ENCODE results near the gene PYGB.

PYGB gene

DNA sequence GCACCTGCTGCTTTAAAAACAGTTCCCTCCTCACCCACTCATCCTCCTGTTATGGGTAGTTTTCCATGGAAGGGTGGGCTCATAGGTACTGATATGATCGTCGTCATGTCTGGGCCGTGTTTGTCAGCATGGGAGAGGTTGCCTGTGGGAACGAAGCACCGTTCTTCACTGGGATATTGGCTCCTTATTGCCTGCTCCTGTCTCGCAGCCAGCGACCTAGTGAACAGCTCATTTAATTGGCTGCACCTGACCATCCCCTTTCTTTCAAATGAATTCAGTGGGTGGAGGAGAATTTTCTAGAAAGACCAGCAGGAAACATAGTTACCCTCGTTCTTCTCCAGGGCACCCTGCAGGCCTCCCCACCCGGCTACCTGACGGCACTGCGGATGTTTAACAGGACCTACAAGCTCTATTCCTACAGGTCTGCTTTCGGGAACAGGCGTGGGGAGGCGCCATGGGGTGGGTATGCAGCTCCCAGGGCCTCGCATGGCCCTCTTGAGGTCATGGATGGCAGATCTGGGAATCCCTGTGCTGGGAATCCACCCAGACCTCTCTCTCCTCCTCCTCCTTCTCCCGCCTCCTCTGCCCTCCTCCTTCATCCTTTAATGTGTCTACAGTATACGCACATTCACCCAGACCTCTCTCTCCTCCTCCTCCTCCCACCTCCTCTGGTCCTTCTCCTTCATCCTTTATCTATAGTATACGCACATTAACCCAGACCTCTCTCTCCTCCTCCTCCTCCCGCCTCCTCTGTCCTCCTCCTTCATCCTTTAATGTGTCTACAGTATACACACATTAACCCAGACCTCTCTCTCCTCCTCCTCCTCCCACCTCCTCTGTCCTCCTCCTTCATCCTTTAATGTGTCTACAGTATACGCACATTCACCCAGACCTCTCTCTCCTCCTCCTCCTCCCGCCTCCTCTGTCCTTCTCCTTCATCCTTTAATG lies 30.4 kb upstream of the PYGB start:
- TF ChIP-seq, protein P1, sequence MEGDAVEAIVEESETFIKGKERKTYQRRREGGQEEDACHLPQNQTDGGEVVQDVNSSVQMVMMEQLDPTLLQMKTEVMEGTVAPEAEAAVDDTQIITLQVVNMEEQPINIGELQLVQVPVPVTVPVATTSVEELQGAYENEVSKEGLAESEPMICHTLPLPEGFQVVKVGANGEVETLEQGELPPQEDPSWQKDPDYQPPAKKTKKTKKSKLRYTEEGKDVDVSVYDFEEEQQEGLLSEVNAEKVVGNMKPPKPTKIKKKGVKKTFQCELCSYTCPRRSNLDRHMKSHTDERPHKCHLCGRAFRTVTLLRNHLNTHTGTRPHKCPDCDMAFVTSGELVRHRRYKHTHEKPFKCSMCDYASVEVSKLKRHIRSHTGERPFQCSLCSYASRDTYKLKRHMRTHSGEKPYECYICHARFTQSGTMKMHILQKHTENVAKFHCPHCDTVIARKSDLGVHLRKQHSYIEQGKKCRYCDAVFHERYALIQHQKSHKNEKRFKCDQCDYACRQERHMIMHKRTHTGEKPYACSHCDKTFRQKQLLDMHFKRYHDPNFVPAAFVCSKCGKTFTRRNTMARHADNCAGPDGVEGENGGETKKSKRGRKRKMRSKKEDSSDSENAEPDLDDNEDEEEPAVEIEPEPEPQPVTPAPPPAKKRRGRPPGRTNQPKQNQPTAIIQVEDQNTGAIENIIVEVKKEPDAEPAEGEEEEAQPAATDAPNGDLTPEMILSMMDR (conservative IDR thresholded peaks at IDR 0.05): no peak
- H3K27ac ChIP-seq: no peak overlapping the region; the same call in 1 of the 2 replicates

DNA sequence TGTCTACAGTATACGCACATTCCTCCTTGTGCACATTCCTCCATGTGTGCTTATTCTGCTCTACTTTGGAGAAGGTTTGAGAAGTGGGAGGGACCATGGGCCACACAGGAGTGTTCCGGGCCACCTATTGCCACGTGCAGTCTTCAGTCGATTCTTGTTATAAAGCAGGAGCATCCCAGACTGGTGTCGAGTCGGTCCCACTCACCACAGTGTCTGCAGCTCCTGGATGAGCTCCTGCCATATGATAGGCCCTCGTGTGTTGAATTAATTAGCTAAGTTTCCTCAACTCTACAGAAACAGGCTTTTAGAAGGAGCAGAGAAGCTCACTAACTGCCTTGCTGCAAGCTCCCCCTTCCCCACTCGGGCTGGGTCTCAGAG lies 29.8 kb upstream of the PYGB start:
- H3K27ac ChIP-seq: peak overlapping the region; percentile 74; the same call in 1 of the 2 replicates
- TF ChIP-seq, protein P1 (conservative IDR thresholded peaks at IDR 0.05): no peak

DNA sequence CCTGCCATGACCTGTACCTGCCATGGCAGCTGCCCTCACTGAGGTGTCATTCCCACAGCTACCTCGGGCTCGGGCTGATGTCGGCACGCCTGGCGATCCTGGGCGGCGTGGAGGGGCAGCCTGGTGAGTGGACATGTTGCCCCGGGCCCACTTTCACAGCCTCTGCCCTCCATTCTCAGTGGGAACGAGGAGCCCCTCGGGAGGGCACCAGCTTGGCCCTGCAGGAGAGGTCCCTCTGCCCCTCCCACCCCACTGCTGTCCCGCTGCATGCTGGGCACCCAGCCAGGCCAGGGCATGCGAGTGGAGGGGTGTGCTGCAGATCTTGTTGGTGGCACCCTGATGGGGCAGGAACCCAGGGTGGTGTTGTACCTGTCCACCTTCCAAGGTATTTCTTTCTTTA lies 29.4 kb upstream of the PYGB start:
- TF ChIP-seq, protein P1 (conservative IDR thresholded peaks at IDR 0.05): no peak
- H3K27ac ChIP-seq: peak overlapping the region; percentile 74

DNA sequence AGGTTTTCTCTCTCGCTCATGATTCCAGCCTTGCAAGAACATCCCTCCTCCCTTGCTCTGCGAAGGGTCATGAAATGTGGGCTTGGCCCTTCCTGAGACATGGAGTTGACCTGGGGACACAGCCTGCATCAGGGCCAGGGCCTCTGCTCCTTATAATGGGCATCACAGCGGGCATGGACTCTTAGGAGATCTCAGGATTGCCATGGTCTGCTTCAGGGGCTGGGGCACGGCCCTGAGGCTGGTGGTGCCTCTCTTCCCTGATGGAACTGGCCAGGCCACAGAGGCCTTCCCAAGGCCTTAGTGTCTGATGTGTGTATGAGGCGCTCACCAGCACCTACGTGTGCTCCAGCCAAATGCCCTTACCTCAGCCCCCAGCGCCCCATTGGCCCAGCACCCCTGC lies 28.5 kb upstream of the PYGB start:
- TF ChIP-seq, protein P1 (conservative IDR thresholded peaks at IDR 0.05): no peak
- peak overlapping the region; percentile 74 for H3K27ac ChIP-seq

DNA sequence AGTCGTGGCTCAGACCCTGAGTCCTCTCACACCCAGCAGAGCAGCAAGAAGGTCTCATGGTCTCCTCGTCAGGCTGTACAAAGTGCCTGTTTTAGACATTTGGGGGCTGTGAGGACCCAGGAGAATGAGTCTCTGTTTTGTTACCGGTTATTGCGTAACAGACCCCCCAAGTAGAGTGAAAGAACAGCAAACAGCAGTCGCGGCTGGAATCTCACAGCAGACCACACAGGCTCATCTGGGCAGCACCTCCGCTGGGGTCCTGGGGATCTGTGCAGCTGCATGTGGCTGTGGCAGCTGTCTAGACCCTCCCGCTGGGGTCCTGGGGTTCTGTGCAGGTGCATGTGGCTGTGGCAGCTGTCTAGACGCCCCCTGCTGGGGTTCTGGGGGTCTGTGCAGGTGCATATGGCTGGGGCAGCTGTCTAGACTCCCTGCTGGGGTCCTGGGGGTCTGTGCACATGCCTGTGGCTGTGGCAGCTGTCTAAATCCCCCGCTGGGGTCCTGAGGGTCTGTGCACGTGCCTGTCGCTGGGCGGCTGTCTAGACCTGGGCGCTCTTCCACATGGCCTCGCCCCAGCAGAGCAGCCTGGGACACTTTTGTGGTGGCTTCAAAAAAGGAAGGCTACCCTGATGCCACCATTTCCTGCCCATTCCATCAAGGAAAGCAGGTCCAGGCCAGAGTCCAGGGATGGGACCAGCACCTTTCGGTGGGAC lies 27.7 kb upstream of the PYGB start:
- H3K27ac ChIP-seq: peak overlapping the region; percentile 74
- TF ChIP-seq, protein P1 (conservative IDR thresholded peaks at IDR 0.05): no peak

DNA sequence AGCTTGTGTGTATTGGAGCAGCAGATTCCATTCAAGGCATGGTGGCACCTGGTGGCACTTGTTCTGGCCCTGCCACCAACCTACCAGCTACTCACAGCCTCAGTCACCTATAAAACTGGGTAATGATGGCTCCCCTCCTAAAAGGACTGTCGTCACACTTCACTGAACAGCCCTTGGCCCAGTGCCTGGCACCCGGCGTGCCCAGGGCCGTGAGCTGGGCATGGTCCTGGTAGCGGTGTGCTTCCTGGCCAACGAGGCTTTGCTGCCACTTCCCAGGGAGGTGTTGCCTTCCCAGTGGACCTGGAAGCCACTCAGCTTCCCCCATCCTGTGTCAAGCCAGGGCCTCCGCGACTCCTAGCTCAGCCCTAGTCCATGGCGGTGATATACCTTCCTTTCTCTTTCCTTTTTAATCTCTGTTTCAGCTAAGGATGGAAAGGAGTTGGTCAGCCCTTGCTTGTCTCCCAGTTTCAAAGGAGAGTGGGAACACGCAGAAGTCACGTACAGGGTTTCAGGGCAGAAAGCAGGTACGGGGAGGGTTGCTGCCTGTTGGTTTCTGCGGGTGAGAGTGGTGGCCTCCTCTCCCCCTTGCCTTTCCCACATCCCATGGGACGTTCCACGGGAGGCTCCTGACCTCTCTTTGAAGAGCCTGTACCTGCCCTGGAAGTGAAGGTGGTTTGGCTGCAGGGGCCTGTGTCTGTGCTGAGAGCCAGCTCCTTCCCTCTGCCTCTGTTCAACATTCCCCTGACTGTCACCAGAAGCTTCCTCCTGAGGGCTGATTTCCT lies 26.9 kb upstream of the PYGB start:
- peak overlapping the region; percentile 74 for H3K27ac ChIP-seq
- TF ChIP-seq, protein P1 (conservative IDR thresholded peaks at IDR 0.05): no peak

All from VCaP (cell line).